ENCODE data around the gene LCN2. TPM values are rescaled to one million over a fixed set of nuclear protein-coding genes. Genes with fewer than 3 reads are reported as not detected.

The LCN2 gene
- total RNA-seq, 1 donor from 2014 or later = not detected

- Histone ChIP-seq H3F3A (ENCODE audit: low read depth) (no peaks in the 10 kb centered on the region), H3K4me1 (no peaks in the 10 kb centered on the region), H3K79me2 (ENCODE audit: low read depth) (no peaks in the 10 kb centered on the region), H3K4me3 (no peak overlapping the region), H3K27me3 (no peaks in the 10 kb centered on the region), H3K9me3 (ENCODE audit: low read depth) (no peaks in the 10 kb centered on the region), H2AFZ (replicated peaks) (peak overlapping the region; percentile 83), H4K20me1 (ENCODE audit: low read depth) (no peaks in the 10 kb centered on the region), H3K27ac (no peak overlapping the region), H3K36me3 (no peaks in the 10 kb centered on the region), H3K9ac (no peak overlapping the region), H3K4me2 (no peak overlapping the region)
- H3K4me3 Mint-ChIP-seq = no peak overlapping the region
- H3K36me3 Mint-ChIP-seq = no peaks in the 10 kb centered on the region
- DNase-seq (ENCODE audit: low spot score) = no peak
- TF ChIP-seq EZH2phosphoT487 (IDR thresholded peaks at IDR 0.05) (no peak), EZH2 (IDR thresholded peaks at IDR 0.05) (no peak)
- TF ChIP-seq, protein P1, sequence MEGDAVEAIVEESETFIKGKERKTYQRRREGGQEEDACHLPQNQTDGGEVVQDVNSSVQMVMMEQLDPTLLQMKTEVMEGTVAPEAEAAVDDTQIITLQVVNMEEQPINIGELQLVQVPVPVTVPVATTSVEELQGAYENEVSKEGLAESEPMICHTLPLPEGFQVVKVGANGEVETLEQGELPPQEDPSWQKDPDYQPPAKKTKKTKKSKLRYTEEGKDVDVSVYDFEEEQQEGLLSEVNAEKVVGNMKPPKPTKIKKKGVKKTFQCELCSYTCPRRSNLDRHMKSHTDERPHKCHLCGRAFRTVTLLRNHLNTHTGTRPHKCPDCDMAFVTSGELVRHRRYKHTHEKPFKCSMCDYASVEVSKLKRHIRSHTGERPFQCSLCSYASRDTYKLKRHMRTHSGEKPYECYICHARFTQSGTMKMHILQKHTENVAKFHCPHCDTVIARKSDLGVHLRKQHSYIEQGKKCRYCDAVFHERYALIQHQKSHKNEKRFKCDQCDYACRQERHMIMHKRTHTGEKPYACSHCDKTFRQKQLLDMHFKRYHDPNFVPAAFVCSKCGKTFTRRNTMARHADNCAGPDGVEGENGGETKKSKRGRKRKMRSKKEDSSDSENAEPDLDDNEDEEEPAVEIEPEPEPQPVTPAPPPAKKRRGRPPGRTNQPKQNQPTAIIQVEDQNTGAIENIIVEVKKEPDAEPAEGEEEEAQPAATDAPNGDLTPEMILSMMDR (IDR thresholded peaks at IDR 0.05) = no peak
- H3K27me3 Mint-ChIP-seq (ENCODE audit: insufficient read depth, low read depth) = peaks cover 13% of the 10 kb centered on the region
- H3K27ac Mint-ChIP-seq = peak overlapping the region; percentile 78
- peaks cover 16% of the 10 kb centered on the region for H3K4me1 Mint-ChIP-seq
- H3K9me3 Mint-ChIP-seq = no peaks in the 10 kb centered on the region
These were observed 819 bp downstream of the LCN2 start for GRCh38 chr9:128149951-128150593.

DNA sequence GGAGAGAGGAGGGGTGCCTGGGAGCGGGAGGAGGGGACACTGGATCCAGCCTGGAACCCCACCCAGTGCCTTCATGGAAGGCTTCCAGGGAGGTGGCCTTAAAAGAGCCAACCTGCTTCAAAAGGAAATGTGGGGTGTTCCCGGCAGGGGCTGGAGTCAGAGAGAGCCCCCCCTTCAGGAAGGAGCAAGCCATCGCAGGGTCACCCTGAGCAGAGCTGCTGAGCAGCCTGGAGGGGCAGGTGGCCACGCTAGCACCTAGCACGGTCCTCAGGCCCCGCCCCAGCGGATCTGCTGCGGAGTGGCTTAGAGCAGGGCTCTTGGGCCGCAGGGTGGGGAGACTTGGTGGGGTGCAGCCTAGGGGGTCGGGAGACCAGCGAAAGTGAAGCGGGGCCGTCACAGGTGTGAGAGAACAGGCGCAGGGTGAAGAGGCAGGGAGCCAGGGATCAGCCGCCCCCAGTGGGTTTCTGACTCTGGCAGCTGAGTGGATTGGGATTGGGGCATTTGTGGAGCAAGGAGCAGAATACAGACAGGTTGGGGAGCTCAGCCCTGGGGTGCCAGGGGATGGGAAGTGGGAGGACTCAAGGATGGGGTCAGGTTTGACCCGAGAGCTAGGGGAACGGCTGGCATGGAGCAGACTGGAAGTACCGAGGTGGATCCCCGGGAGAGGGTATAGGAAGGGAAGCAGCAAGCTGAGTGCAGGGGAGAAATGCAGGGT is 1.5 kb downstream of the LCN2 start:
- TF ChIP-seq, protein P1 (IDR thresholded peaks at IDR 0.05) = peak; percentile 61
- no peak for TF ChIP-seq EZH2 (IDR thresholded peaks at IDR 0.05)
- H3K27me3 ChIP-seq = no peaks in the 10 kb centered on the region
- Mint-ChIP-seq H3K9me3 (no peaks in the 10 kb centered on the region), H3K36me3 (no peaks in the 10 kb centered on the region), H3K4me1 (peaks cover 14% of the 10 kb centered on the region), H3K27ac (peak overlapping the region; percentile 18), H3K4me3 (peak overlapping the region; percentile 41), H3K27me3 (ENCODE audit: insufficient read depth, low read depth) (peaks cover 10% of the 10 kb centered on the region)
- H3K79me2 ChIP-seq (ENCODE audit: low read depth) = no peaks in the 10 kb centered on the region
- no peaks in the 10 kb centered on the region for H3K9me3 ChIP-seq (ENCODE audit: low read depth)
- no peaks in the 10 kb centered on the region for H3K4me1 ChIP-seq
- DNase-seq (ENCODE audit: low spot score) = peak; percentile 69
- H2AFZ ChIP-seq (replicated peaks) = peak overlapping the region; percentile 83
- no peaks in the 10 kb centered on the region for H4K20me1 ChIP-seq (ENCODE audit: low read depth)
- no peak overlapping the region for H3K4me2 ChIP-seq
- no peak overlapping the region for H3K9ac ChIP-seq
- H3K36me3 ChIP-seq = no peaks in the 10 kb centered on the region
- no peaks in the 10 kb centered on the region for H3F3A ChIP-seq (ENCODE audit: low read depth)
- no peak overlapping the region for H3K4me3 ChIP-seq
- no peak overlapping the region for H3K27ac ChIP-seq

DNA sequence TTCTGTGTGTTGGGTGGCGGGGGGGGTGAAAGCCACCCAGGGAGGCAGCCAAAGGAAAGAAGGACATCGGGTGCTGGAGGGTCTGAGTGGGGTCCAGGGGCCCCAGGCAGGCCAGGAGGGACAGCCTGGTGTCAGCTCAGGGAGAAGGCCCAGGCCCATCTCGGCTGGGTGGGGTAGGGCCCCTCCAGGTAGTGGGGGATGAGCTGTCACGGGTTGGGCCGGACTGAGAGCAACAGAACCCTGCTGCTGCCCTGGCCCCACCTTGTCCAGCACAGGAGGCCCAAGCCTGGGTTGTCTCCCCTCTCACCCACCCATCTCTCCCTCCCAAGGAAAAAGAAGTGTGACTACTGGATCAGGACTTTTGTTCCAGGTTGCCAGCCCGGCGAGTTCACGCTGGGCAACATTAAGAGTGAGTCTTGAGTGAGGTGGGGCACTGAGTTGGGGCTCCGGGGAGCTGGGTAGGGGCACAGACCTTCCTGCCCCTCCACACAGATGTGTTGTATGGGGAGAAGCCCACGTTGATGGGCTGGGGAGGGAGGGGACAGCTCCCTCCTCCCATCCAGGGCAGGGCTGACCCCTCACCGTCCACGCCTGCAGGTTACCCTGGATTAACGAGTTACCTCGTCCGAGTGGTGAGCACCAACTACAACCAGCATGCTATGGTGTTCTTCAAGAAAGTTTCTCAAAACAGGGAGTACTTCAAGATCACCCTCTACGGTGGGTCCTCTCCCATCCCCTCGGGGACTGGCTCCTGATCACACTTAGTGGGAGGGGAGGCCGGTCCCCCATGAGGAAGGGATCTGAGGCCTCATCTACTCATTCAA is 2.3 kb downstream of the LCN2 start:
- H3K27me3 ChIP-seq = no peaks in the 10 kb centered on the region

More for the DNA sequence above, 2.3 kb downstream of the LCN2 start:
- no peaks in the 10 kb centered on the region for H3K79me2 ChIP-seq (ENCODE audit: low read depth)
- Mint-ChIP-seq H3K27me3 (ENCODE audit: insufficient read depth, low read depth) (peaks cover 9% of the 10 kb centered on the region), H3K4me3 (peak overlapping the region; percentile 41), H3K36me3 (no peaks in the 10 kb centered on the region), H3K4me1 (peaks cover 14% of the 10 kb centered on the region), H3K27ac (peak overlapping the region; percentile 18), H3K9me3 (no peaks in the 10 kb centered on the region)
- no peak for TF ChIP-seq EZH2phosphoT487 (IDR thresholded peaks at IDR 0.05)
- TF ChIP-seq, protein P1 (IDR thresholded peaks at IDR 0.05) = no peak
- TF ChIP-seq EZH2 (IDR thresholded peaks at IDR 0.05) = no peak
- H3K4me1 ChIP-seq = no peaks in the 10 kb centered on the region
- no peak overlapping the region for H3K4me2 ChIP-seq
- H3K9ac ChIP-seq = no peak overlapping the region
- H4K20me1 ChIP-seq (ENCODE audit: low read depth) = no peaks in the 10 kb centered on the region
- no peak for DNase-seq (ENCODE audit: low spot score)
- no peaks in the 10 kb centered on the region for H3K36me3 ChIP-seq
- H3K4me3 ChIP-seq = no peak overlapping the region
- H3K27ac ChIP-seq = no peak overlapping the region
- H3K9me3 ChIP-seq (ENCODE audit: low read depth) = no peaks in the 10 kb centered on the region
- peaks cover 6% of the 10 kb centered on the region for H3F3A ChIP-seq (ENCODE audit: low read depth)
- no peak overlapping the region for H2AFZ ChIP-seq (replicated peaks)

All from neural progenitor cell (in vitro differentiated cells).